ENCODE measurements around the gene OR6K2. TPM values are rescaled to one million over a fixed set of nuclear protein-coding genes. Genes with fewer than 3 reads are reported as not detected.

The OR6K2 gene
- polyA plus RNA-seq, 10 donors: not detected

DNA sequence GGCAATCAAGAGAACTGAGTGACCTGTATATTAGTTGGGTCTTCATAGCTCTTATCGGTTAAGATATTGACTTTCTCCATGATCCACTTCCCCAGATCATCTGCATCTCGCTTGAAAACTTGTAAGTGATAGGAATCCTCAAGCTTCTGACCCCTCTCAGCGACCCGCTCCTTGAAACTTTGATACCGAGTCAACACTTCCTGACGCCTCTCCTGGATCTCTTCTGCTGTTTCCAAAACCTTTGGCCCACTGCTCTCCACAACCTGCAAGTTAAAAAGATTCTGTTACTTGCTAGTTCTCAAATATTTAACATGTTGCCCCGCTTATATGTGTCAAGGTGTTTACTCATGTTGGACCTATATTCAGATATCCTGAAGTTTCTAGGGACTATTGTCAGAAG is 15.4 kb downstream of the OR6K2 start:
- DNase-seq: no peak

DNA sequence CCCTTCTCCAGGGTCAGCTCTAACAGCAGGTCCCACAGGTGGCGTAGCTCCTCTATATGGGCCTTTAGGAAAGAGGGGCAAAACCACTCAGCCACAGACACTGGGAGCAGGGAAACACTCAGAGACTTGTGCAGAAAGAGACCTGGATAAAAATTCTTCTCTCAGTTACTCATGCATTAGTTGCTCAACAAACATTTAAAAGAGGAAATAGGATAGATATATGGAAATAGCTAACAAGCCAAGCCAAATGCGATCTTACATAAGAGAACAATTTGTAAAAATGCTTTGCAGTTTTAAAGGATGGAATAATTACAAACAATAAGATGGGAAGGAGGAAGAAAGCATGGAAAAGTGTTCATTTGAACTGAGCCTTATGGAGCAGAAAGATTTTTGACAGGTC is 18.8 kb downstream of the OR6K2 start:
- DNase-seq: no peak

DNA sequence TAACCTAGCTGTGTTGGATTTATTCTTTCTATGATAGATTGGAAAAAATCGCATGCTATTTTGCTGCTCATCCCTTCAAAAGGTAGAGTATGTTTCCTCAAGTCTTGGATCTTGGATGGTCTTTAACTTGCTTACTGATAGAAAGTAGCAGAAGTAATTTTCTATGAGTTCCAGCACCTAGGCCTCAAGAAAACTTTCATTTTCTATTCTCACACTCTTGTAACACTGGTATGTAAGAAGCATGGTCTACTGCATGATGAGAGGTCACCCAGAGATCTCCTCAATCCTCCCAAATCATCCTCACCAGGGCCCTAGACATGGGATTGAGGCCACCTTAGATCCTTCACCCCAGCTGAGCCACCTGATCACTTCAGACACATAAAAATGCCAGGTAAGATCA is 21.2 kb downstream of the OR6K2 start:
- DNase-seq: no peak

- DNase-seq: peak in 1 of 3 donors; percentile 8
Observed at GRCh38 chr1:158675563-158676323, 24.7 kb downstream of the OR6K2 start.

DNA sequence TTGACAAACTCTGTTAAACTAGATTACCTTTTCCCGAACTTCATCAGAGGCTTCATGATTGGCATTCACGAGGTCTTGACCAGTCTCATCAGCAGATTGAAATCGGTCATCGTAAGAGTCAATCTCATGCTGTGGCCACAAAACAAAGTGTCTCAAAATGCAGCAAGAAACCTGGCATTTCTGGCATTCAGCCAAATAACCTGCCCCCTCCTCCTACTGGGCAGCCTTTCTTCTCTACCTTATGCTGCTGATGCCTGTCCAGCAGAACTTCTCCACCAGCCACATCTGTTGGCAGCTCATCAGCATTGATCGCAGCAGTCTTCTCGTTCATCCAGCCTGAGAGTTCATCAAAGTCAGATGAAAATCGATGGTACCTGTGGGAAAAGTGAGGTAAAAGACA is 26.1 kb downstream of the OR6K2 start:
- no peak for DNase-seq

- no peak for DNase-seq
Observed at GRCh38 chr1:158666037-158666436, 34.4 kb downstream of the OR6K2 start.

- DNase-seq: peak in 1 of 3 donors; percentile 32
Observed at GRCh38 chr1:158654571-158654970, 45.9 kb downstream of the OR6K2 start.

GRCh38 chr1:158654086-158654485 is 46.4 kb downstream of the OR6K2 start:
- no peak for DNase-seq

GRCh38 chr1:158652721-158653334 is 47.6 kb downstream of the OR6K2 start:
- DNase-seq: no peak

Other genes starting within 250 kb of the OR6K2 start
- not detected for gene OR10K1, start 238.8 kb downstream of the OR6K2 start, polyA plus RNA-seq (ENCODE audit: insufficient read length in 10 of 10)
- not detected for gene OR10R2, start 228.4 kb downstream of the OR6K2 start, polyA plus RNA-seq (ENCODE audit: insufficient read length in 10 of 10)
- gene OR6Y1, start 146.2 kb downstream of the OR6K2 start, polyA plus RNA-seq (ENCODE audit: insufficient read length in 10 of 10): not detected
- gene OR6P1, start 130.1 kb downstream of the OR6K2 start, polyA plus RNA-seq (ENCODE audit: insufficient read length in 10 of 10): not detected
- not detected for gene OR10X1, start 120.8 kb downstream of the OR6K2 start, polyA plus RNA-seq (ENCODE audit: insufficient read length in 10 of 10)
- gene OR10Z1, start 95.4 kb downstream of the OR6K2 start, polyA plus RNA-seq (ENCODE audit: insufficient read length in 10 of 10): under 1 TPM in 9 of 10 donors, not detected in 1; 0.04 to 0.12 (median 0.07) TPM
- 1 to 10 TPM; 1.4 to 8.1 (median 3.3) TPM for gene SPTA1, start 13.9 kb downstream of the OR6K2 start, polyA plus RNA-seq (ENCODE audit: insufficient read length in 10 of 10)
- gene OR6K3, start 20.1 kb upstream of the OR6K2 start, polyA plus RNA-seq (ENCODE audit: insufficient read length in 10 of 10): not detected
- not detected for gene OR6K6, start 54.1 kb upstream of the OR6K2 start, polyA plus RNA-seq (ENCODE audit: insufficient read length in 10 of 10)
- not detected for gene OR6N1, start 71.5 kb upstream of the OR6K2 start, polyA plus RNA-seq (ENCODE audit: insufficient read length in 10 of 10)
- not detected for gene OR6N2, start 80.6 kb upstream of the OR6K2 start, polyA plus RNA-seq (ENCODE audit: insufficient read length in 10 of 10)
- gene MNDA, start 130.7 kb upstream of the OR6K2 start, polyA plus RNA-seq (ENCODE audit: insufficient read length in 10 of 10): 1 to 10 TPM; 2.4 to 8.5 (median 4.4) TPM
- gene PYHIN1, start 230.9 kb upstream of the OR6K2 start, polyA plus RNA-seq (ENCODE audit: insufficient read length in 10 of 10): 1 to 10 TPM in 1 of 10 donors, under 1 TPM in 6, not detected in 3; 0.10 to 3.5 (median 0.37) TPM